IMR-90 (cell line): ENCODE results near the gene TRIM66.

Experiments used
- CTCF ChIP-seq: conservative IDR thresholded peaks from 2 replicates; pipeline ENCODE4 v1.5.1; 2012; ENCODE audit warnings: mild to moderate bottlenecking, low read depth, low read length, improper control_type of control experiment
- FOS ChIP-seq: fragments of 150-350 bp; IDR thresholded peaks from 2 replicates; pipeline ENCODE4 v1.6.1; 2016; ENCODE audit warnings: low read depth, low read length
- POLR2A ChIP-seq: IDR thresholded peaks from 2 replicates; pipeline ENCODE4 v1.6.1; 2012; ENCODE audit warnings: mild to moderate bottlenecking, low read depth, low read length
- RCOR1 ChIP-seq: IDR thresholded peaks from 2 replicates; pipeline ENCODE4 v1.6.1; 2012; ENCODE audit warnings: mild to moderate bottlenecking, low read length, improper control_type of control experiment; ENCODE audit not compliant: insufficient replicate concordance
- TF ChIP-seq, protein P1 (sequence below): fragments of 150-350 bp; IDR thresholded peaks from 2 replicates; pipeline ENCODE4 v1.6.1; 2017; ENCODE audit warnings: mild to moderate bottlenecking, antibody characterized with exemption, low read length, low read depth

DNA sequence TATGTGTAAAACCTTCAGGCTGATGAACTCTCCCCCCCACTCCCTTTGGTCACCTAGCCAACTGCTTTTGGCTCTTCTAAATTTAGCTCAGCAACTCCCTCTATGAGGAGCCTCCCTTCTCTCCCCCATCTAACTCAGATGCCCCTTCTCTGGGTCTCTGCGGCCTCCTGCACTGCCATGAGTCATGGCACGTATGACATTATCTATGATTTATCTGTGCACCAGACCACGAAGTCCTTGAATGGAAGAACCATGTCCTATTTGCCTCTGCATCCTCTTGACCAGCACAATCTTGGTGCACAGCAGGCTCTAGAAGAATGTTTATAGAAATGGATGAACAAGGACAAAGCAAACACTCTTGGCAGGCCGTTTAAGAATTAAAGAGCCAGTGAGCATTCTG lies 46.1 kb upstream of the TRIM66 start:
- TF ChIP-seq CTCF (no peak), RCOR1 (no peak), FOS (peak; percentile 68; the same call in 1 of the 2 replicates), POLR2A (no peak)
- TF ChIP-seq, protein P1, sequence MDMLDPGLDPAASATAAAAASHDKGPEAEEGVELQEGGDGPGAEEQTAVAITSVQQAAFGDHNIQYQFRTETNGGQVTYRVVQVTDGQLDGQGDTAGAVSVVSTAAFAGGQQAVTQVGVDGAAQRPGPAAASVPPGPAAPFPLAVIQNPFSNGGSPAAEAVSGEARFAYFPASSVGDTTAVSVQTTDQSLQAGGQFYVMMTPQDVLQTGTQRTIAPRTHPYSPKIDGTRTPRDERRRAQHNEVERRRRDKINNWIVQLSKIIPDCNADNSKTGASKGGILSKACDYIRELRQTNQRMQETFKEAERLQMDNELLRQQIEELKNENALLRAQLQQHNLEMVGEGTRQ = no peak
